Right renal cortex interstitium (tissue), 3 donors: ENCODE measurements around the gene AGBL5. TPM values are rescaled to one million over a fixed set of nuclear protein-coding genes. Genes with fewer than 3 reads are reported as not detected.
"Not testable (repeated sequence)": the region's sequence is repeated elsewhere in the genome, so short reads cannot be mapped to it uniquely, and the experiment has no call there.

Experiments
- DNase-seq, 3 donors: peaks; one replicate each; pipeline ENCODE4 v3.0.0-alpha.2; 2013; ENCODE audit warnings: low read depth in 3 of 3, low spot score in 2 of 3
- polyA plus RNA-seq, 3 donors: library from polyadenylated mRNA; unstranded; fragments of 120-200 nt; gene quantifications; one replicate each; pipeline ENCODE4 v1.2.1, GENCODE V29; 2013; ENCODE audit not compliant: insufficient read length in 3 of 3

The AGBL5 gene
- polyA plus RNA-seq, 3 donors, result 60.9 to 64.2 (median 61.0) TPM

GRCh38 chr2:27111392-27112078 lies 60.1 kb downstream of the AGBL5 start:
- not testable (repeated sequence) for DNase-seq

- DNase-seq, result no peak
These were observed 64.1 kb downstream of the AGBL5 start for GRCh38 chr2:27115519-27115918.

- DNase-seq, result no peak
These were observed 66.6 kb downstream of the AGBL5 start for GRCh38 chr2:27117995-27118524.

GRCh38 chr2:27118525-27119329 lies 67.3 kb downstream of the AGBL5 start, which contains the start of gene CGREF1:
Gene CGREF1, minus strand, starts transcription at chr2:27119128. Its CDS starts 14,762 bp downstream, at chr2:27104366.
- no peak for DNase-seq

- not testable (repeated sequence) for DNase-seq
These were observed 67.8 kb downstream of the AGBL5 start for GRCh38 chr2:27119330-27119670.

Other genes starting within 250 kb of the AGBL5 start
- 1 to 10 TPM; 4.9 to 5.5 (median 5.0) TPM for gene DPYSL5, start 203.5 kb upstream of the AGBL5 start, polyA plus RNA-seq
- gene MAPRE3, start 81.0 kb upstream of the AGBL5 start, polyA plus RNA-seq, result 10 to 100 TPM; 10.6 to 11.9 (median 11.4) TPM
- gene TMEM214, start 18.7 kb upstream of the AGBL5 start, polyA plus RNA-seq, result 10 to 100 TPM; 51.3 to 54.4 (median 52.8) TPM
- gene OST4, start 20.0 kb downstream of the AGBL5 start, polyA plus RNA-seq, result 100 to 1,000 TPM; 229 to 284 (median 261) TPM
- 10 to 100 TPM; 61.8 to 70.7 (median 70.5) TPM for gene EMILIN1, start 26.9 kb downstream of the AGBL5 start, polyA plus RNA-seq
- gene KHK, start 35.1 kb downstream of the AGBL5 start, polyA plus RNA-seq, result 10 to 100 TPM; 39.5 to 54.9 (median 54.8) TPM
- gene CGREF1, start 67.5 kb downstream of the AGBL5 start, polyA plus RNA-seq, result 1 to 10 TPM; 5.0 to 5.8 (median 5.3) TPM
- gene ABHD1, start 72.1 kb downstream of the AGBL5 start, polyA plus RNA-seq, result 1 to 10 TPM in 2 of 3 donors, under 1 TPM in 1; 0.88 to 1.4 (median 1.3) TPM
- 10 to 100 TPM; 51.5 to 55.3 (median 51.7) TPM for gene PREB, start 83.0 kb downstream of the AGBL5 start, polyA plus RNA-seq
- not detected for gene PRR30, start 87.7 kb downstream of the AGBL5 start, polyA plus RNA-seq
- under 1 TPM; 0.62 to 0.93 (median 0.68) TPM for gene TCF23, start 97.3 kb downstream of the AGBL5 start, polyA plus RNA-seq
- 100 to 1,000 TPM; 164 to 175 (median 169) TPM for gene ATRAID, start 160.4 kb downstream of the AGBL5 start, polyA plus RNA-seq
- 10 to 100 TPM; 32.9 to 37.4 (median 36.7) TPM for gene SLC5A6, start 160.6 kb downstream of the AGBL5 start, polyA plus RNA-seq
- gene CAD, start 165.7 kb downstream of the AGBL5 start, polyA plus RNA-seq, result 10 to 100 TPM; 40.8 to 42.0 (median 41.9) TPM
- 1 to 10 TPM; 4.4 to 6.0 (median 5.5) TPM for gene SLC30A3, start 211.4 kb downstream of the AGBL5 start, polyA plus RNA-seq
- gene DNAJC5G, start 223.8 kb downstream of the AGBL5 start, polyA plus RNA-seq, result under 1 TPM; 0.47 to 0.76 (median 0.58) TPM
- gene TRIM54, start 230.8 kb downstream of the AGBL5 start, polyA plus RNA-seq, result 1 to 10 TPM; 3.2 to 3.9 (median 3.6) TPM